Retinal pigment epithelial cell (primary cell): ENCODE results near the gene SFMBT2.

Source experiments
- DNase-seq: peaks from one replicate; pipeline ENCODE4 v3.0.0-alpha.2; 2010; ENCODE audit warnings: low read depth
- H3K4me3 ChIP-seq: 2 replicates; pipeline ENCODE4 v1.5.1; 2011; ENCODE audit warnings: mild to moderate bottlenecking, low read length, control low read depth, moderate library complexity
- CTCF ChIP-seq: conservative IDR thresholded peaks from 2 replicates; pipeline ENCODE4 v1.5.1; 2011; ENCODE audit warnings: low read depth, low read length, control low read depth, inconsistent platforms

The SFMBT2 gene

GRCh38 chr10:7340179-7340874 is 70.5 kb downstream of the SFMBT2 start:
- H3K4me3 ChIP-seq = no peak overlapping the region
- TF ChIP-seq CTCF = no peak
- no peak for DNase-seq

GRCh38 chr10:7339510-7339909 is 71.3 kb downstream of the SFMBT2 start:
- TF ChIP-seq CTCF = no peak
- H3K4me3 ChIP-seq = no peak overlapping the region
- DNase-seq = no peak

- TF ChIP-seq CTCF = no peak
- DNase-seq = no peak
- H3K4me3 ChIP-seq = no peak overlapping the region
Observed at GRCh38 chr10:7338469-7338868, 72.4 kb downstream of the SFMBT2 start.

GRCh38 chr10:7337431-7338171 is 73.2 kb downstream of the SFMBT2 start:
- DNase-seq = no peak
- TF ChIP-seq CTCF = no peak
- H3K4me3 ChIP-seq = no peak overlapping the region

- H3K4me3 ChIP-seq = no peak overlapping the region
- no peak for TF ChIP-seq CTCF
Observed at GRCh38 chr10:7335977-7336376, 74.9 kb downstream of the SFMBT2 start.

GRCh38 chr10:7334642-7334964 is 76.2 kb downstream of the SFMBT2 start:
- no peak overlapping the region for H3K4me3 ChIP-seq
- no peak for DNase-seq
- TF ChIP-seq CTCF = no peak

More at GRCh38 chr10:7335977-7336376, 74.9 kb downstream of the SFMBT2 start:
- no peak for DNase-seq

GRCh38 chr10:7333961-7334641 is 76.7 kb downstream of the SFMBT2 start:
- no peak overlapping the region for H3K4me3 ChIP-seq
- TF ChIP-seq CTCF = no peak
- no peak for DNase-seq
